ENCODE results near the gene LGALSL.

LGALSL gene

DNA sequence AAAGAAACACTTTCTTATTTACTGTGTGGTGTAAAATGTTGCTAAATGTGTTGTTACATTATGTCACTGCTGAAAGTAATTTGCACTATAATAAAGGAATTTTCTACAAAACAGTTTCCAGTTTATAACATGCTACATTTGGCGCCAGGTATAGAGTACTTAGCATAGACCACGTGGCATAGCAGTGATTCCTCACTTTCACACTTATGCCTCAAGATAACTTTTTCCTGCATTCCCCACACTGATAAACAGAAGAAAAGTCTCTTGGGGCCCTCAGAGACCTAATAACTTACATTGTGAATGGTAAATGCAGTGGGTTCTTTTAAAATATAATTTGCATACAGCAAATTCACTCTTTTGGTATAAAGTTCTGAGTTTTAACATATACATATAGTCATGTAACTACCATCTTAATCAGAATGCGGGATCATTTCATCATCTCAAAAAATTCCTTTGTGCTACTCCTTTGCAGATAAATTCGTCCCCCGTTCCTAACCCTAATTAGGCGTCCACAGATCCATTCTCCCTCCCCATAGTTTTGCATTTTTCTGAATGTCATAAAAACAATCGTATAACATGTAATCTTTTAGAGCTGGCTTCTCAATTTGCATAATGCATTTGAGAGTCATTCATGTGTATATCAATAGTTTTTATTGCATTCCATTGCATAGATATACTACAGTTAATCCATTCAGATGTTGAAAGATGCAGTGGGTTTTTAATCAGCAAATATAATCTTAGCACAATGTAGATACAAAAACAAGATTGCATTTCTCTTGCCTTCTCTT is 7.5 kb downstream of the LGALSL start:
- no peaks in the 10 kb centered on the region for H3K36me3 ChIP-seq (replicated peaks; ENCODE audit: insufficient read depth, low read length)
- H3K4me3 ChIP-seq (ENCODE audit: low read length), result no peak overlapping the region
- no peaks in the 10 kb centered on the region for H3K9me3 ChIP-seq (replicated peaks; ENCODE audit: insufficient read depth, low read length)
- H3F3A ChIP-seq (ENCODE audit: insufficient read depth, low read length), result no peaks in the 10 kb centered on the region
- no peak for DNase-seq
- no peak overlapping the region for H3K27ac ChIP-seq (ENCODE audit: low read length)
- H3K27me3 ChIP-seq (replicated peaks; ENCODE audit: insufficient read depth, low read length), result no peaks in the 10 kb centered on the region
- TF ChIP-seq, protein P1, sequence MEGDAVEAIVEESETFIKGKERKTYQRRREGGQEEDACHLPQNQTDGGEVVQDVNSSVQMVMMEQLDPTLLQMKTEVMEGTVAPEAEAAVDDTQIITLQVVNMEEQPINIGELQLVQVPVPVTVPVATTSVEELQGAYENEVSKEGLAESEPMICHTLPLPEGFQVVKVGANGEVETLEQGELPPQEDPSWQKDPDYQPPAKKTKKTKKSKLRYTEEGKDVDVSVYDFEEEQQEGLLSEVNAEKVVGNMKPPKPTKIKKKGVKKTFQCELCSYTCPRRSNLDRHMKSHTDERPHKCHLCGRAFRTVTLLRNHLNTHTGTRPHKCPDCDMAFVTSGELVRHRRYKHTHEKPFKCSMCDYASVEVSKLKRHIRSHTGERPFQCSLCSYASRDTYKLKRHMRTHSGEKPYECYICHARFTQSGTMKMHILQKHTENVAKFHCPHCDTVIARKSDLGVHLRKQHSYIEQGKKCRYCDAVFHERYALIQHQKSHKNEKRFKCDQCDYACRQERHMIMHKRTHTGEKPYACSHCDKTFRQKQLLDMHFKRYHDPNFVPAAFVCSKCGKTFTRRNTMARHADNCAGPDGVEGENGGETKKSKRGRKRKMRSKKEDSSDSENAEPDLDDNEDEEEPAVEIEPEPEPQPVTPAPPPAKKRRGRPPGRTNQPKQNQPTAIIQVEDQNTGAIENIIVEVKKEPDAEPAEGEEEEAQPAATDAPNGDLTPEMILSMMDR (IDR thresholded peaks at IDR 0.05; ENCODE audit: low read length), result no peak
- TF ChIP-seq EZH2 (optimal IDR thresholded peaks at IDR 0.05; ENCODE audit: low read depth, low read length) (no peak), EZH2phosphoT487 (IDR thresholded peaks at IDR 0.05; ENCODE audit: low read length) (no peak)
- no peaks in the 10 kb centered on the region for H3K4me1 ChIP-seq (ENCODE audit: low read length)
- H4K20me1 ChIP-seq (ENCODE audit: insufficient read depth, low read length), result no peaks in the 10 kb centered on the region
- no peak overlapping the region for H3K9ac ChIP-seq (ENCODE audit: low read length)
- H3K9me2 ChIP-seq (replicated peaks; ENCODE audit: insufficient read depth, low read length), result no peaks in the 10 kb centered on the region
- no peak overlapping the region for H3K4me2 ChIP-seq (ENCODE audit: low read depth, low read length)
- no peaks in the 10 kb centered on the region for H3K79me2 ChIP-seq (ENCODE audit: low read length)
- no peak overlapping the region for H2AFZ ChIP-seq (ENCODE audit: low read length)

- DNase-seq, result no peak
- H3K9ac ChIP-seq (ENCODE audit: low read length), result no peak overlapping the region
- no peak for TF ChIP-seq EZH2phosphoT487 (IDR thresholded peaks at IDR 0.05; ENCODE audit: low read length)
Observed at GRCh38 chr2:64462171-64462570, 8.2 kb downstream of the LGALSL start.

GRCh38 chr2:64462940-64463700 is 9.2 kb downstream of the LGALSL start:
- Histone ChIP-seq H3K36me3 (replicated peaks; ENCODE audit: insufficient read depth, low read length) (no peaks in the 10 kb centered on the region), H3K4me2 (ENCODE audit: low read depth, low read length) (no peak overlapping the region), H3K9me2 (replicated peaks; ENCODE audit: insufficient read depth, low read length) (no peaks in the 10 kb centered on the region), H3K27ac (ENCODE audit: low read length) (no peak overlapping the region), H2AFZ (ENCODE audit: low read length) (no peak overlapping the region), H4K20me1 (ENCODE audit: insufficient read depth, low read length) (no peaks in the 10 kb centered on the region), H3K9me3 (replicated peaks; ENCODE audit: insufficient read depth, low read length) (no peaks in the 10 kb centered on the region), H3K79me2 (ENCODE audit: low read length) (no peaks in the 10 kb centered on the region), H3F3A (ENCODE audit: insufficient read depth, low read length) (no peaks in the 10 kb centered on the region), H3K4me1 (ENCODE audit: low read length) (no peaks in the 10 kb centered on the region), H3K4me3 (ENCODE audit: low read length) (no peak overlapping the region), H3K9ac (ENCODE audit: low read length) (no peak overlapping the region), H3K27me3 (replicated peaks; ENCODE audit: insufficient read depth, low read length) (no peaks in the 10 kb centered on the region)
- TF ChIP-seq, protein P1 (IDR thresholded peaks at IDR 0.05; ENCODE audit: low read length), result no peak
- TF ChIP-seq EZH2phosphoT487 (IDR thresholded peaks at IDR 0.05; ENCODE audit: low read length), result no peak
- no peak for TF ChIP-seq EZH2 (optimal IDR thresholded peaks at IDR 0.05; ENCODE audit: low read depth, low read length)
- no peak for DNase-seq

More at GRCh38 chr2:64462171-64462570, 8.2 kb downstream of the LGALSL start:
- Histone ChIP-seq H3K9me2 (replicated peaks; ENCODE audit: insufficient read depth, low read length) (no peaks in the 10 kb centered on the region), H3K9me3 (replicated peaks; ENCODE audit: insufficient read depth, low read length) (no peaks in the 10 kb centered on the region), H3K79me2 (ENCODE audit: low read length) (no peaks in the 10 kb centered on the region), H3K27me3 (replicated peaks; ENCODE audit: insufficient read depth, low read length) (no peaks in the 10 kb centered on the region), H2AFZ (ENCODE audit: low read length) (no peak overlapping the region), H3F3A (ENCODE audit: insufficient read depth, low read length) (no peaks in the 10 kb centered on the region), H3K27ac (ENCODE audit: low read length) (no peak overlapping the region), H4K20me1 (ENCODE audit: insufficient read depth, low read length) (no peaks in the 10 kb centered on the region), H3K36me3 (replicated peaks; ENCODE audit: insufficient read depth, low read length) (no peaks in the 10 kb centered on the region), H3K4me2 (ENCODE audit: low read depth, low read length) (no peak overlapping the region), H3K4me3 (ENCODE audit: low read length) (no peak overlapping the region), H3K4me1 (ENCODE audit: low read length) (no peaks in the 10 kb centered on the region)
